ENCODE data around the gene FOXL3. TPM values are rescaled to one million over a fixed set of nuclear protein-coding genes. Genes with fewer than 3 reads are reported as not detected.

Gene FOXL3
- total RNA-seq, 1 experiment from 2014 or later = not detected

GRCh38 chr7:244974-245373 lies 45.0 kb upstream of the FOXL3 start:
- WGBS (ENCODE audit: extremely low coverage, insufficient read length, low lambda C conversion rate) = no CpG with 5 or more reads among the region's 22 CpGs
- no peak overlapping the region for H2BK20ac ChIP-seq (ENCODE audit: low read depth, low read length, poor library complexity, severe bottlenecking)
- no peaks in the 10 kb centered on the region for H3K79me1 ChIP-seq (ENCODE audit: insufficient read depth, low read depth, low read length, poor library complexity, severe bottlenecking)
- no peak overlapping the region for H4K5ac ChIP-seq (ENCODE audit: insufficient read length, low read depth, low read length)
- peaks cover 5% of the 10 kb centered on the region for H4K20me1 ChIP-seq (ENCODE audit: control insufficient read depth, insufficient read depth, insufficient read length)
- no peak overlapping the region for H2BK12ac ChIP-seq (ENCODE audit: insufficient read length, low read depth, low read length)
- no peak overlapping the region for H2AK5ac ChIP-seq (ENCODE audit: insufficient read length, low read length)
- H2BK15ac ChIP-seq (ENCODE audit: low read depth, low read length) = no peak overlapping the region
- no peak overlapping the region for H2BK5ac ChIP-seq (ENCODE audit: insufficient read length, low read length)
- no peaks in the 10 kb centered on the region for H3K79me2 ChIP-seq (ENCODE audit: insufficient read depth, low read length)
- H3K4me3 Mint-ChIP-seq = no peak overlapping the region
- H3K9ac ChIP-seq (ENCODE audit: extremely low read depth, insufficient read length, low read length) = no peak overlapping the region
- no peak overlapping the region for H3T11ph ChIP-seq (ENCODE audit: low read length)
- DNase-seq = no peak
- peaks cover 23 to 40% (median 30%) of the 10 kb centered on the region in 3 experiments for H3K36me3 Mint-ChIP-seq (ENCODE audit: insufficient read depth in 1 of 3, low read depth in 3 of 3)
- H3K14ac ChIP-seq (ENCODE audit: insufficient read depth, low read length) = no peak overlapping the region
- H3K27ac Mint-ChIP-seq = no peak overlapping the region; a peak in 2 of 7 replicates
- no peak overlapping the region for H2AFZ ChIP-seq (ENCODE audit: low read length)
- no peak overlapping the region for H3K4ac ChIP-seq (ENCODE audit: low read depth, low read length)
- no peak overlapping the region for H2BK120ac ChIP-seq (ENCODE audit: low read depth, low read length, poor library complexity, severe bottlenecking)
- H3K23ac ChIP-seq (ENCODE audit: insufficient read length, low read depth, low read length) = no peak overlapping the region
- no peak overlapping the region for H3K56ac ChIP-seq (ENCODE audit: insufficient read length, low read depth, low read length)
- H3K9me3 Mint-ChIP-seq = 0 out of 5 replicates have a peak, but pooled peaks cover 0 to 2% of the 10 kb centered on the region in 2 experiments
- peaks cover 2% of the 10 kb centered on the region for H3K23me2 ChIP-seq (ENCODE audit: insufficient read length, low read depth, low read length, poor library complexity, severe bottlenecking)
- no peak overlapping the region for H3K4me2 ChIP-seq (ENCODE audit: insufficient read depth, insufficient read length, low read length)
- H3K27me3 ChIP-seq (ENCODE audit: insufficient read depth, low read length) = no peaks in the 10 kb centered on the region
- TF ChIP-seq CTCF (conservative IDR thresholded peaks at IDR 0.05) = no peak
- H3K18ac ChIP-seq (ENCODE audit: insufficient read length, low read depth, low read length) = no peak overlapping the region
- H3K27ac ChIP-seq (ENCODE audit: insufficient read length, low read depth, low read length) = no peak overlapping the region
- peaks cover 2% of the 10 kb centered on the region; the same call in 1 of the 2 replicates for H3K27me3 Mint-ChIP-seq (ENCODE audit: low read depth)
- no peak overlapping the region for H4K91ac ChIP-seq (ENCODE audit: insufficient read length, low read depth, low read length)
- no peaks in the 10 kb centered on the region for H3K9me3 ChIP-seq (ENCODE audit: control insufficient read depth, low read depth, low read length)
- H3K4me1 ChIP-seq (ENCODE audit: insufficient read depth, low read length) = no peaks in the 10 kb centered on the region
- H3K4me1 Mint-ChIP-seq = no peaks in the 10 kb centered on the region
- H4K8ac ChIP-seq (replicated peaks; ENCODE audit: insufficient read length, low read depth, low read length) = no peak overlapping the region
